ENCODE measurements around the gene ACACB.
"Not testable (repeated sequence)": the region's sequence is repeated elsewhere in the genome, so short reads cannot be mapped to it uniquely, and the experiment has no call there.

ACACB gene

GRCh38 chr12:109144224-109144623 is 27.8 kb downstream of the ACACB start:
- no peak for DNase-seq

GRCh38 chr12:109147126-109147525 is 30.7 kb downstream of the ACACB start:
- not testable (repeated sequence) for DNase-seq

- DNase-seq: no peak
These were observed 31.6 kb downstream of the ACACB start for GRCh38 chr12:109147954-109148353.

DNA sequence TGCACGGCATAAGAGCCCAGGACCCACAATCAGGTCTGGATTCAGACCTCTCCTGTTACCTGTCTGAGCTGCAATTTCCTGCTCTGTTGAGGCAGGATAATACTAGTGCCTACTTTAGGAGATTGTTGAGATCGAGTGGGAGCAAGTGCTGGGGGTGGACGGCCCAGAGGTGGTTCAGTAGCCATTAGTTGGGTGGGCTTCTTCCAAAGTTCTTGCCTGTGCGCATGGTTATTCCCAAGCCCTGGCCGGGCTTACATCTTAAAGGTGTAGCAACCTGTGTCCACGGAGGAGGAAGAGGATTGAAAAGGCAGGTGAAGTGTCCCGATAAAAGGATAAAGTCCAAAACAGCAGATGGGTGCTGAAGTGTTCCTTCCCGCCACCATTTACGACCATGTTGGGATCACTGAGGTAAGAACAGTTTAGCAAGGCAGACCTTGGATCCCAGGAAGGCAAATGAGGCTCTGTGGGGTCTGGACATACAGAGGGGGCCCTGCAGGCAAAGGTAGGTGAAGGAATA is 33.8 kb downstream of the ACACB start:
- no peak for DNase-seq

- no peak for DNase-seq
These were observed 35.1 kb downstream of the ACACB start for GRCh38 chr12:109151457-109151856.

- no peak for DNase-seq
These were observed 37.5 kb downstream of the ACACB start for GRCh38 chr12:109153821-109154441.

DNA sequence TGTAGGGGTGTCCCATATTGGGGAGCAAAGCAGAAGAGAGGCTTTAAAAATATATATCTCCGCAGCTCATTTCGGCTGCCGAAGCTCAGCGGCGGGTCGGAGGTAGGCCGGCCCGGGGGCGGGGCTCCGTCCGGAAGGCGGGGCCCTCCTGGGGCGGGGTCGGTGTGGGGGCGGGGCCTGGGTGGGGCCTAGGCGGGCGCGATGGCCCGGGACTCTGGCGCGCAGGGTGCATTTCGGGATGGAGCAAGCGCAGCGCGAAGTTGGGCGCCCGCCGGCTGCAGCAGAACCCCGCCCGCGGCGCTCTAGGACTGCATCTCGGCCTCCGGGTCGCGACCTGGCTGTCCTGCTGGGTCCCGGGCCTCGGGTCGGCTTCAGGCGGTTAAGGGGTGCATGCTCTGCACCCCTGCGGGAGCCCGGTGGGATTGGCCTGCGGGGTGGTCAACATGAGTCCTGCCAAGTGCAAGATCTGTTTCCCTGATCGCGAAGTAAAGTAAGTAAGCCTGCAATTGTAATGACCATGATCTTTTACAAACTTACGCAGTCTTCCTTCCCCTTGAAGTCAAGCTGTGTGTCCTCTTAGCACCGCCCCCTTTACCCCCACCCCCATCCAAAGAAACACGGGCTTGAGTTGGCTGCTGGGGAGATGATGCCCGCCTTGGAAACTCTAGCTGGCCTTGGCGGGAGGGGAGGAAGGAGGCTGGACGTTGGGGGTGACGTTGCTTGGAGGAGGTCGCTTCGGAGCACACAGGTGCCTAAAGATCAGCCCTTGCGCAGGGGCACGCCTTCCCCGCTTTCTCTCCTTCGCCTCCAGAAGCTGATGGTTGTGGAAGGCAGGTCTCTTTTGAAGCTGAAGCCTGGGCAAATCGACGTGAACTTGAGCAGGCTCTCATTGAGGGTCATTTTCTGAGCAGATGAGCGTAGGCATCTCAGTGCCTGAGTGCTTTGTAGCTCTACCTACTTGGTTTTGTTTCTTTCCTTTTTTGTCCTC is 38.4 kb downstream of the ACACB start:
- peak; percentile 66 for DNase-seq

DNA sequence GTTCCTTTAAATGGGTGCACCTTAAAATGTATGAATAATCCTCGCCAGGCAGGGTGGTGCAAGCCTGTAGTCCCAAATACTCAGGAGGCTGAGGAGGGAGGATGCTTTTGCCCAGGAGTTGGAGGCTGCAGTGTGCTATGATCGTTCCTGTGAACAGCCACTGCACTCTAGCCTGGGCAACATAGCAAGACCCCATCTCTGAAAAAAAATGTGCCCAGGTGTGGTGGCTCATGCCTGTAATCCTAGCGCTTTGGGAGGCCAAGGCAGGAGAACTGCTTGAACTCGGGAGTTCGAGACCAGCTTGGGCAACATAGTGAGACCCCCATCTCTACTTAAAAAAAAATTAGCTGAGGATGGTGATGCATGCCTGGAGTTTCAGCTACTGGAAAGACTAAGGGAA is 39.6 kb downstream of the ACACB start:
- DNase-seq: no peak

GRCh38 chr12:109156586-109156985 is 40.2 kb downstream of the ACACB start:
- no peak for DNase-seq

DNA sequence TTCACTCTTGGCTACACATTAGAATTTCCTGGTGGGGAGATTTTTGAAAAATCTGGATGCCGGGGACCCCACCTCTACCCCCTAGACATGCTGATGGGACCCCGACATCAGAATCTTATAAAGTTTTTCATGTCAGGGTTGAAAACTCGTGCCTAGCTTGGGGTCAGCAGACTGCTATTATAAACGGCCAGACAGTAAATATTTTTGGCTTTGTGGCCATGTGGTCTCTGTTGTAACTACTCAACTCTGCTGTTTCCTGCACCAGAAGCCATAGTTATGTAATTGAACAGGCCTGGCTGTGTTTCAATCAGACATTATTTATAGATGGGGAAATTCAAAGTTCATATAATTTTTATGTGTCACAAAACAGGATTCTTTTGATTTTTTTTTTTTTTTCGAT is 41.6 kb downstream of the ACACB start:
- DNase-seq: no peak

- DNase-seq: no peak
These were observed 44.0 kb downstream of the ACACB start for GRCh38 chr12:109160433-109160832.

GRCh38 chr12:109160873-109161272 is 44.5 kb downstream of the ACACB start:
- DNase-seq: no peak

- DNase-seq: no peak
These were observed 46.2 kb downstream of the ACACB start for GRCh38 chr12:109162551-109162950.

DNA sequence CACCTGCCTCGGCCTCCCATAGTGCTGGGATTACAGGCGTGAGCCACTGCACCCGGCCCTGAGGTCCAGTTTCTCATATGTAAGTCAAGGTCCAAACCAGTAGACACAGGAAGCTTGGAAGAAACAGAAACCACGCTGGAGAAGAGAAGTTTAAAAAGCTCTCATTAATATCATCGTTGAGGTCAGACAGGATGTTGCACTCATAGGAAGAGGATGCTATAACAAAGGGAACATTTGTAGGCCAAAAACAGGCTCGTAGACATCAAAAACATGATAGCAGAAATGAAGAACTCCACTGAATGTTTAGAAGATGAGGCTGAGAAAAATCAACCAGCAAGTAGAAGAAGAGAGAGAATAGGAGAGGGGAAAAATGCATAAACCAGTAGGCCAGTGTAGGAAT is 46.8 kb downstream of the ACACB start:
- DNase-seq: no peak

DNA sequence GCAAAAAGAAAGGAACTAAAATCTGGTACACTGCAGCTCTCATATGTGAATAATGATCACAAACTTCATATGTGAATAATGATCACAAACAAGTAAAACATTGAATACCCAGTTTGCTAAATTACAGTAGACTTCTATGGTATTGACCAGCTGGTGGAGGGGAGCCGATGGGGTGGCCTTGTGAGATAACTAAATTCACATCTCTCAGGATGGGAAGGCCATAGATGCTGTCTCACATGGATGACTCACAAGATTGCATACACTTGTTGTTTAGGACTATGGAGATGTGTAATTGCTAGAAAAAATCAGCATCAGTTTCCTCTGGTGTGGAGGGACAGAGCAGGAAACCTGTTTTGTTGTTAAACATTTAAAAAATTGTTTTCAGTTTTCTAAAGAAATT is 49.2 kb downstream of the ACACB start:
- DNase-seq: no peak

GRCh38 chr12:109166371-109166770 is 50.0 kb downstream of the ACACB start:
- no peak for DNase-seq

GRCh38 chr12:109167781-109168180 is 51.4 kb downstream of the ACACB start:
- DNase-seq: no peak

- DNase-seq: no peak
These were observed 52.9 kb downstream of the ACACB start for GRCh38 chr12:109169262-109169661.

- no peak for DNase-seq
These were observed 53.3 kb downstream of the ACACB start for GRCh38 chr12:109169686-109170085.

GRCh38 chr12:109170324-109170723 is 53.9 kb downstream of the ACACB start:
- DNase-seq: no peak

DNA sequence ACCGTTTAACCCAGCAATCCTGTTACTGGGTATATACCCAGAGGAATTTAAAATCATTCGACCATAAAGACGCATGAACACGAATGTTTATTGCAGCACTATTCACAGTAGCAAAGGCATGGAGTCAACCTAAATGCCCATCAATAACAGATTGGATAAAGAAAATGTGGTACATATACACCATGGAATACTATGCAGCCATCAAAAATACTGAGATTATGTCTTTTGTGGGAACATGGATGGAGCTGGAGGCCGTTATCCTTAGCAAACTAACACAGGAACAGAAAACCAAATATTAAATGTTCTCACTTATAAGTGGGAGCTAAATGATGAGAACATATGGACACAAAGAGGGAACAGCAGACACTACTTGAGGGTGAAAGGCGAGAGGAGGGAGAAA is 56.4 kb downstream of the ACACB start:
- DNase-seq: not testable (repeated sequence)

DNA sequence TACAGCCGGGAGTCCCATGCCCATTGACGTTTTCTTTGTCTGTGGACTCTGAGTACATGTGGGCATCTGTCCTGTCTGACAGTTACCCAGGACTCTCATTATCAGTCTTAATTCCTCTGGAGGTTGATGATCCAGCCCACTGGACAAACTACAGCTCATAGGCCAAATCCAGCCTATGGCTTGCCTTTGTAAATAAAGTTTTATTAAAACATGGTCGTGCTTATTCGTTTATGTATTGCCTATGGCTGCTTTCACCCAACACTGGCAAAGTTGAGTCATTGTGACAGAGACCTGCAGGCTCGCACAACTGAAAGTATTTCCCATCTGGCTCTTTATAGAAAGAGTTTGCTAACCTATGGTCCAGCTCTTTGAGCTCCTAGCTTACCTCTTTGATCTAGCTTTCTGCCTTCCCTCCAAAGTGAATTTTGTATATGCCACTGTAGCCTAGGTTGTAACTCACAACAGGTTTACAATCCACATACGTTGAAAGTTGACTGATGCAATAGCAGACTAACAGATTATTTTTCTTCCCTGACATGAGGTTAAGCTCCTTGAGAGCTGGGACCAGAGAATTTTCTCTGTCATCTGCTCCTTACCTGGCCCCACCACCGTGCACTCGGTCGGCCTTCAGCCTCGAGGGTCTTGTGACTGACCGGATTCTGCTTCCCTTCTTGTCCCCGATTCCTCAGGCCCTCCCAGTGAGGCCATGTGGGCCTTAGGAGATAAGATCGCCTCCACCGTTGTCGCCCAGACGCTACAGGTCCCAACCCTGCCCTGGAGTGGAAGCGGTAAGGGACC is 57.3 kb downstream of the ACACB start:
- no peak for DNase-seq

DNA sequence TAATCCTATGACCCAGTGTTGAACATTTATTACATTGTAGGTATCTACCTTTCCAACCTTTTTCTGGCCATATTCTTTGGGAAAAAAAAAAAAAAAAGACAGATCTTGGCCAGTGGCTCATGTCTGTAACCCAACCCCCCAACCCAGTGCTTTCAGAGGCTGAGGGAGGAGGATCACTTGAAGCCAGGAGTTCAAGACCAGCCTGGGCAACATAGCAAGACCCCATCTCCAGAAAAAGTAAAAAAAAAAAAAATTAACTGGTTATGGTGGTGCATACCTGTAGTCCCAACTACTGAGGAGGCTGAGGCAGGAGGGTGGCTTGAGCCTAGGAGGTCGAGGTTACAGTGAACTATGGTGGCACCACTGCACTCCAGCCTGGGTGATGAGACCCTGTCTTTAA is 58.1 kb downstream of the ACACB start:
- no peak for DNase-seq

All from fibroblast of skin of scalp (primary cell).